OCI-LY7 (cell line): ENCODE results near the gene CCDC192. TPM values are rescaled to one million over a fixed set of nuclear protein-coding genes. Genes with fewer than 3 reads are reported as not detected.

Source experiments
- BruUV-seq: library from RNA; stranded (reverse); fragments of 400-500 nt; replicated peaks from 2 replicates; lab custom pipeline; 2021; lab: Mats Ljungman, UMichigan
- CTCF ChIA-PET: fragments of 300-600 bp; sonication (Branson Sonifier 250); formaldehyde crosslinking; loops from one replicate; lab custom pipeline; 2022; ENCODE audit warnings: antibody characterized with exemption; ENCODE audit not compliant: unreplicated experiment; lab: Charles Lee
- POLR2A ChIA-PET: fragments of 300-600 bp; sonication (Branson Sonifier 250); formaldehyde crosslinking; loops from one replicate; lab custom pipeline; 2022; ENCODE audit warnings: antibody characterized with exemption; lab: Charles Lee
- DNase-seq: peaks from one replicate; pipeline ENCODE4 v3.0.0-alpha.2; 2015; ENCODE audit warnings: low spot score
- H2AFZ ChIP-seq: fragments of 200-600 bp; sonication (generic), shearing (Covaris generic); 2 replicates; pipeline ENCODE4 v1.6.1; 2014; ENCODE audit warnings: mild to moderate bottlenecking, antibody characterized with exemption, low read length, moderate library complexity
- H3K27ac ChIP-seq: fragments of 200-600 bp; sonication (generic); 2 replicates; pipeline ENCODE4 v1.5.1; 2014; ENCODE audit warnings: mixed run types, low read depth, mild to moderate bottlenecking, moderate library complexity, low read length, inconsistent platforms; ENCODE audit not compliant: poor library complexity, severe bottlenecking
- H3K36me3 ChIP-seq: fragments of 200-600 bp; sonication (generic); 2 replicates; pipeline ENCODE4 v1.6.1; 2014; ENCODE audit warnings: mild to moderate bottlenecking, antibody characterized with exemption, low read length, moderate library complexity, mixed read lengths; ENCODE audit not compliant: insufficient read depth
- H3K4me1 ChIP-seq: fragments of 200-600 bp; sonication (generic); 2 replicates; pipeline ENCODE4 v1.5.1; 2014; ENCODE audit warnings: mild to moderate bottlenecking, low read length; ENCODE audit not compliant: insufficient read depth, poor library complexity, severe bottlenecking
- H3K4me2 ChIP-seq: fragments of 200-600 bp; sonication (generic); 2 replicates; pipeline ENCODE4 v1.6.1; 2014; ENCODE audit warnings: mild to moderate bottlenecking, low read length
- H3K4me3 ChIP-seq: fragments of 200-600 bp; sonication (generic); 2 replicates; pipeline ENCODE4 v1.5.1; 2014; ENCODE audit warnings: mild to moderate bottlenecking, low read depth, low read length; ENCODE audit not compliant: poor library complexity, severe bottlenecking
- H3K79me2 ChIP-seq: fragments of 200-600 bp; sonication (generic); 2 replicates; pipeline ENCODE4 v1.6.1; 2016; ENCODE audit warnings: low read depth, mild to moderate bottlenecking, low read length, moderate library complexity, mixed read lengths; ENCODE audit not compliant: insufficient read depth
- H3K9me2 ChIP-seq: fragments of 200-600 bp; sonication (generic); 2 replicates; pipeline ENCODE4 v1.6.1; 2016; ENCODE audit warnings: mild to moderate bottlenecking, low read length, mixed read lengths; ENCODE audit not compliant: insufficient read depth
- H3K9me3 ChIP-seq: fragments of 200-600 bp; sonication (generic); 2 replicates; pipeline ENCODE4 v1.6.1; 2014; ENCODE audit warnings: mild to moderate bottlenecking, mixed run types, low read length, mixed read lengths
- H4K20me1 ChIP-seq: fragments of 200-600 bp; sonication (generic); 2 replicates; pipeline ENCODE4 v1.6.1; 2014; ENCODE audit warnings: mild to moderate bottlenecking, antibody characterized with exemption, low read length, moderate library complexity, mixed read lengths; ENCODE audit not compliant: insufficient read depth
- CTCF ChIP-seq: fragments of 200-600 bp; sonication (generic); conservative IDR thresholded peaks from 2 replicates; pipeline ENCODE4 v1.5.1; 2014; ENCODE audit warnings: mild to moderate bottlenecking, antibody characterized with exemption, low read length, moderate library complexity, mixed read lengths
- EZH2phosphoT487 ChIP-seq: fragments of 200-600 bp; sonication (generic); IDR thresholded peaks from 2 replicates; pipeline ENCODE4 v1.6.1; 2018; ENCODE audit warnings: low read depth, borderline replicate concordance, mild to moderate bottlenecking, mixed run types, antibody characterized with exemption, low read length, moderate library complexity, mixed read lengths
- intact Hi-C: fragments of 100-400 bp; cut with micrococcal nuclease; formaldehyde crosslinking; loops from one replicate; pipeline ENCODE4 v1.10.0; 2022; ENCODE audit not compliant: unreplicated experiment
- total RNA-seq, 2 experiments: library from RNA; depleted of rRNA in 1 of 2; stranded (reverse); fragments of >200 nt in 1 of 2; shearing (Covaris generic) in 1 of 2; gene quantifications; 2 replicates each; pipeline ENCODE4 v1.2.3, GENCODE V29; 2014 to 2022

Gene CCDC192
- total RNA-seq, 2 experiments from 2014 or later: not detected

GRCh38 chr5:127878174-127878750, 175.1 kb downstream of the CCDC192 start:
- DNase-seq: peak; percentile 23
- intact Hi-C loops: no loop called here
- no peaks in the 10 kb centered on the region for H3K9me3 ChIP-seq
- no peak overlapping the region for H3K4me2 ChIP-seq
- H2AFZ ChIP-seq: no peak overlapping the region
- BruUV-seq: no TSS peak
- H3K27ac ChIP-seq: no peak overlapping the region
- no peaks in the 10 kb centered on the region for H3K4me1 ChIP-seq
- no peaks in the 10 kb centered on the region for H4K20me1 ChIP-seq
- H3K79me2 ChIP-seq: no peaks in the 10 kb centered on the region
- H3K36me3 ChIP-seq: no peaks in the 10 kb centered on the region
- H3K9me2 ChIP-seq: no peaks in the 10 kb centered on the region
- TF ChIP-seq EZH2phosphoT487 (no peak), CTCF (peak; percentile 62)
- ChIA-PET CTCF (no interaction called here), POLR2A (no interaction called here)
- H3K4me3 ChIP-seq: no peak overlapping the region

- no peak for DNase-seq
- no peak for TF ChIP-seq EZH2phosphoT487
- intact Hi-C loops: loop anchor here (10.0 kb wide), 1 partner anchor 320 kb away; no protein-coding TSS in a partner anchor
- no peaks in the 10 kb centered on the region for H3K9me3 ChIP-seq
- H3K4me1 ChIP-seq: no peaks in the 10 kb centered on the region
- no peaks in the 10 kb centered on the region for H3K9me2 ChIP-seq
- no peak overlapping the region for H3K4me3 ChIP-seq
- no peaks in the 10 kb centered on the region for H3K79me2 ChIP-seq
- POLR2A ChIA-PET: interaction anchor here (0.6 kb wide), 2 partner anchors 20 to 78 kb away, joined by 3 to 5 read pairs; no protein-coding TSS in a partner anchor
- no peaks in the 10 kb centered on the region for H4K20me1 ChIP-seq
- CTCF ChIA-PET: no interaction called here
- no peak overlapping the region for H3K27ac ChIP-seq
- no TSS peak for BruUV-seq
- no peak overlapping the region for H2AFZ ChIP-seq
- no peak overlapping the region for H3K4me2 ChIP-seq
- no peaks in the 10 kb centered on the region for H3K36me3 ChIP-seq
Observed at GRCh38 chr5:127884416-127884815, 181.2 kb downstream of the CCDC192 start.

DNA sequence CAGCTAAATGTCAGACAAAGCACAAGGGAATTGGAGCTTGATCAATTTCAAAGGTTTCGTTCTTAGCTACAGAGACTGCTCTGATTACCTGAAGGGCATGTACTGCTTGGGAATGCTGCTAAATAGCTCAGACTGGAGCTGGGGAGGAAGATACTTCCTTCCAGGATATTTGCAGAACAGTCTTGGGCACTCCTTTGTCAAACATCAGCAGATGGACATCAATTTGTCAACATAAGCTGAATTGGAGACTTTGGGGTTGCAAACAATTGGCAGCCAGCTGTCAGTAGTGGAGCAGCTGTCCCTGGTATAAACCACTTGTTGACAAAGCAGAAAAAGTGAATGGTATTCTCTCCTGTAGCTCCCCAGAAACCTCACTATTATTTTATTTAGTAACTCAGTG, 182.0 kb downstream of the CCDC192 start:
- no peak overlapping the region for H3K4me2 ChIP-seq
- no peak overlapping the region for H3K27ac ChIP-seq
- ChIA-PET CTCF (no interaction called here), POLR2A (interaction anchor here (0.9 kb wide), 1 partner anchor 338 kb away, joined by 3 read pairs; no protein-coding TSS in a partner anchor)
- intact Hi-C loops: loop anchor here (10.0 kb wide), 1 partner anchor 320 kb away; no protein-coding TSS in a partner anchor
- no TSS peak for BruUV-seq
- no peak for TF ChIP-seq CTCF
- TF ChIP-seq EZH2phosphoT487: no peak
- H3K36me3 ChIP-seq: no peaks in the 10 kb centered on the region
- no peaks in the 10 kb centered on the region for H3K4me1 ChIP-seq
- H3K4me3 ChIP-seq: no peak overlapping the region
- DNase-seq: no peak
- H4K20me1 ChIP-seq: no peaks in the 10 kb centered on the region
- H3K9me2 ChIP-seq: no peaks in the 10 kb centered on the region
- no peaks in the 10 kb centered on the region for H3K9me3 ChIP-seq
- H2AFZ ChIP-seq: no peak overlapping the region
- no peaks in the 10 kb centered on the region for H3K79me2 ChIP-seq
